HepG2 (cell line): ENCODE data around the gene ATP6V0A1. TPM values are rescaled to one million over a fixed set of nuclear protein-coding genes. Genes with fewer than 3 reads are reported as not detected.

ENCODE experiments used
- BCL6 ChIP-seq: IDR thresholded peaks from 2 replicates; pipeline ENCODE4 v1.6.1; 2016; ENCODE audit warnings: missing genetic modification reagents, missing compliant biosample characterization
- FOXA3 ChIP-seq: IDR thresholded peaks from 2 replicates; pipeline ENCODE4 v1.6.1; 2016; ENCODE audit warnings: missing genetic modification reagents, missing compliant biosample characterization
- HDAC2 ChIP-seq: sonication (generic); formaldehyde crosslinking; IDR thresholded peaks from 2 replicates; pipeline ENCODE4 v1.4.0; 2020; ENCODE audit warnings: missing genetic modification reagents
- HHEX ChIP-seq: IDR thresholded peaks from 2 replicates; pipeline ENCODE4 v1.6.1; 2016; ENCODE audit warnings: control low read depth
- IKZF5 ChIP-seq: IDR thresholded peaks from 2 replicates; pipeline ENCODE4 v1.6.1; 2018; ENCODE audit warnings: missing genetic modification reagents, mild to moderate bottlenecking, missing compliant biosample characterization
- POGZ ChIP-seq: sonication (generic); formaldehyde crosslinking; IDR thresholded peaks from 2 replicates; pipeline ENCODE4 v1.4.0; 2020; ENCODE audit warnings: mild to moderate bottlenecking, missing genetic modification reagents
- PRDM15 ChIP-seq: sonication (generic); formaldehyde crosslinking; IDR thresholded peaks from 2 replicates; pipeline ENCODE4 v1.4.0; 2020; ENCODE audit warnings: missing genetic modification reagents
- SAP130 ChIP-seq: IDR thresholded peaks from 2 replicates; pipeline ENCODE4 v1.6.1; 2016; ENCODE audit warnings: low read depth
- SNAI1 ChIP-seq: sonication (generic); formaldehyde crosslinking; IDR thresholded peaks from 2 replicates; pipeline ENCODE4 v1.5.0; 2020; ENCODE audit warnings: mild to moderate bottlenecking, missing genetic modification reagents, borderline replicate concordance
- SOX6 ChIP-seq, 2 experiments: fragments of 450-650 bp in 1 of 2; sonication (generic) in 1 of 2; formaldehyde crosslinking in 1 of 2; IDR thresholded peaks; 2 replicates each; pipeline versions ENCODE4 v1.4.0 to v1.6.1; 2017 to 2020; ENCODE audit warnings: antibody characterized with exemption in 1 of 2, mild to moderate bottlenecking in 1 of 2, missing genetic modification reagents in 1 of 2
- SP5 ChIP-seq: IDR thresholded peaks from 2 replicates; pipeline ENCODE4 v1.6.1; 2016; ENCODE audit warnings: low read depth, borderline replicate concordance
- TBX3 ChIP-seq: fragments of 450-650 bp; IDR thresholded peaks from 2 replicates; pipeline ENCODE4 v1.6.1; 2017; ENCODE audit warnings: antibody characterized with exemption, mild to moderate bottlenecking, inconsistent platforms, borderline replicate concordance
- TEF ChIP-seq: sonication (generic); formaldehyde crosslinking; IDR thresholded peaks from 2 replicates; pipeline ENCODE4 v1.5.0; 2020; ENCODE audit warnings: missing genetic modification reagents
- THAP7 ChIP-seq: sonication (generic); formaldehyde crosslinking; IDR thresholded peaks from 2 replicates; pipeline ENCODE4 v1.8.1; 2023; ENCODE audit warnings: mild to moderate bottlenecking, missing genetic modification reagents
- ZNF160 ChIP-seq: sonication (generic); formaldehyde crosslinking; IDR thresholded peaks from 2 replicates; pipeline ENCODE4 v1.8.0; 2022; ENCODE audit warnings: mild to moderate bottlenecking, inconsistent platforms, missing genetic modification reagents
- ZNF281 ChIP-seq: sonication (generic); formaldehyde crosslinking; IDR thresholded peaks from 2 replicates; pipeline ENCODE4 v1.4.0; 2020; ENCODE audit warnings: missing genetic modification reagents, borderline replicate concordance
- ZNF331 ChIP-seq: sonication (generic); formaldehyde crosslinking; IDR thresholded peaks from 2 replicates; pipeline ENCODE4 v1.4.0; 2020; ENCODE audit warnings: missing genetic modification reagents
- ZNF44 ChIP-seq: sonication (generic); formaldehyde crosslinking; IDR thresholded peaks from 2 replicates; pipeline ENCODE4 v1.5.1; 2020; ENCODE audit warnings: mild to moderate bottlenecking, missing genetic modification reagents
- ZNF460 ChIP-seq: sonication (generic); formaldehyde crosslinking; IDR thresholded peaks from 2 replicates; pipeline ENCODE4 v1.5.1; 2020; ENCODE audit warnings: missing genetic modification reagents, mild to moderate bottlenecking, borderline replicate concordance
- ZNF737 ChIP-seq: sonication (generic); formaldehyde crosslinking; IDR thresholded peaks from 2 replicates; pipeline ENCODE4 v1.5.0; 2020; ENCODE audit warnings: missing genetic modification reagents, mild to moderate bottlenecking, borderline replicate concordance
- polyA plus RNA-seq, 8 experiments: library from polyadenylated mRNA; depleted of rRNA in 3 of 8; stranded (reverse) in 7 of 8; unstranded in 1 of 8; fragments of >200 nt; fragmentation: Illumina TruSeq in 4 of 8; extraction: Trizol in 4 of 8; gene quantifications; 2 replicates each; pipeline versions ENCODE4 v1.2.1 to v1.2.3, GENCODE V29; 2011 to 2016; ENCODE audit warnings: low read depth in 4 of 8, missing spikeins in 1 of 8, mixed read lengths in 1 of 8; ENCODE audit not compliant: insufficient read depth in 1 of 8
- total RNA-seq, 5 experiments: library from RNA; depleted of rRNA; stranded (reverse); fragments of >200 nt; fragmentation: Illumina TruSeq; extraction: Trizol; gene quantifications; 2 replicates each; pipeline ENCODE4 v1.2.3, GENCODE V29; 2016; ENCODE audit warnings: low read depth in 1 of 5

ATP6V0A1 gene
- total and polyA plus RNA-seq, 2 of the 13 experiments (the other 11 are each of a cell fraction or from before 2014, with no cell fraction given): 27.9 to 54.1 TPM

GRCh38 chr17:42428141-42428944 is 30.3 kb upstream of the ATP6V0A1 start (continued):
- TF ChIP-seq SOX6 (IDR thresholded peaks at IDR 0.05) (no peak), SOX6 (CRISPR knock-in tag; IDR thresholded peaks at IDR 0.05) (peak; percentile 55), THAP7 (CRISPR knock-in tag) (no peak), HDAC2 (CRISPR knock-in tag) (peak; percentile 49; the same call in 1 of the 2 replicates), ZNF737 (CRISPR knock-in tag) (no peak), SNAI1 (no peak), ZNF160 (CRISPR knock-in tag) (no peak), SP5 (0 out of 2 replicates have a peak, but pooled peaks have one; percentile 18), POGZ (CRISPR knock-in tag) (peak; percentile 13; the same call in 1 of the 2 replicates), ZNF281 (CRISPR knock-in tag) (peak; percentile 3; the same call in 1 of the 2 replicates), PRDM15 (CRISPR knock-in tag) (peak; percentile 52; the same call in 1 of the 2 replicates), TEF (CRISPR knock-in tag) (no peak), SAP130 (CRISPR knock-in tag) (peak; percentile 71), ZNF44 (CRISPR knock-in tag) (0 out of 2 replicates have a peak, but pooled peaks have one; percentile 25), BCL6 (0 out of 2 replicates have a peak, but pooled peaks have one; percentile 29), HHEX (CRISPR knock-in tag) (peak; percentile 14; the same call in 1 of the 2 replicates), TBX3 (peak; percentile 49; the same call in 1 of the 2 replicates), IKZF5 (peak; percentile 14; the same call in 1 of the 2 replicates), ZNF460 (CRISPR knock-in tag) (no peak), ZNF331 (CRISPR knock-in tag) (peak; percentile 15; the same call in 1 of the 2 replicates), FOXA3 (CRISPR knock-in tag) (peak; percentile 75)
